CD4-positive, alpha-beta T cell treated with Interleukin-12 subunit alpha and Interleukin-12 subunit beta, for 1 hour (primary cell): ENCODE data around the gene VAC14.
"Not testable (repeated sequence)": the region's sequence is repeated elsewhere in the genome, so short reads cannot be mapped to it uniquely, and the experiment has no call there.

Source experiments
- DNase-seq: peaks from one replicate; pipeline ENCODE4 v3.0.0-alpha.2; 2020

Gene VAC14

GRCh38 chr16:70678121-70678897, 122.6 kb downstream of the VAC14 start:
- no peak for DNase-seq

GRCh38 chr16:70677499-70678120, 123.3 kb downstream of the VAC14 start:
- DNase-seq = no peak

- DNase-seq = no peak
These were observed 124.1 kb downstream of the VAC14 start for GRCh38 chr16:70676675-70677498.

- no peak for DNase-seq
These were observed 125.0 kb downstream of the VAC14 start for GRCh38 chr16:70675851-70676513.

DNA sequence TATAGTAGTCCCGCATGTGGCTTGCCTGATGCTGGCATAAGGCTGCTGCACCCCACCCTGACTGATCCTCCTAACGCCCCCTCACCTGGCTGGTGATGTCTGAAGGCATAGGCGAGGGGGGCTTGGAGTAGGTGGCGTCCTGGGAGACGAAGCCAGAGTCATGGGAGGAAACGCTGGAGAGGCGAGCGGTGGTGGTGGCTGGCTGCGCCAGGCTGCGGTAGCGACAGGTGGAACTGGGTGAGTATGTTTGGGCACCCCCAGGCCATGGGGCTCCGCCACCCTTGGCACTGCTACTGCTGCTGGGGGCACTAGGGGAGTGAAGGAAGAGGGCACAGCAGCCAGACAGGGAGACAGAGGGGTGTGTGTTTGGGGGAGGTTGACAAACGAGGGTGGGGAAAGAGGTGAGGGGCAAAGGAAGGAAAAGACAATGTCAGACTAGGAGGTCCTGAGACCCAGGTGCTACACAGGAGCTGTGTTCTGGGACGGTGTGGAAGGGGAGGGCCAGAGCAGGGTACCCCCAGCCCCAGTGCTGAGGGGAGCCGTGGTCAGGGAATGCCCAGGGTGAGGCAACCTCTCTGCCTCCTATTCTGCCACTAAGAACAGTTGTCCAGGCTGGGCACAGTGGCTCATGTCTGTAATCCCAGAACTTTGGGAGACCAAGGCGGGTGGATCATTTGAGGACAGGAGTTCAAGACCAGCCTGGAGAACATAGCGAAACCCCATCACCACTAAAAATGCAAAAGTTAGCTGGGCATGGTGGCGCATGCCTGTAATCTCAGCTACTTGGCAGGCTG, 126.5 kb downstream of the VAC14 start:
- DNase-seq = no peak

DNA sequence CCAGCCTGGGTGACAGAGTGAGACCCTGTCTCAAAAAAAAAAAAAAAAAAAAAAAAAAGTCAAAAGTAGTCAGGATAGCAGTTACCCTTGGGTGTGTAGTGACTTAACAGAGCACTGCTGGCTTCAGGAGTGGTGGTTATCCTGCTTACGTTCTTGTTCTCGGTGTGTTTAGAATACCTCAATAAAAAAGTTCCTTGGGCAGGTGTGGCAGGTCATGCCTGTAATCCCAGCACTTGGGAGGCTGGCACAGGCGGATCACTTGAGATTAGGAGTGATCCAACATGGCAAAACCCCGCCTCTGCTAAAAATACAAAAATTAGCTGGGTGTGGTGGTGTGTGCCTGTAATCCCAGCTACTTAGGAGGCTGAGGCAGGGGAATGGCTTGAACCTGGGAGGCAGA, 130.0 kb downstream of the VAC14 start:
- not testable (repeated sequence) for DNase-seq

DNA sequence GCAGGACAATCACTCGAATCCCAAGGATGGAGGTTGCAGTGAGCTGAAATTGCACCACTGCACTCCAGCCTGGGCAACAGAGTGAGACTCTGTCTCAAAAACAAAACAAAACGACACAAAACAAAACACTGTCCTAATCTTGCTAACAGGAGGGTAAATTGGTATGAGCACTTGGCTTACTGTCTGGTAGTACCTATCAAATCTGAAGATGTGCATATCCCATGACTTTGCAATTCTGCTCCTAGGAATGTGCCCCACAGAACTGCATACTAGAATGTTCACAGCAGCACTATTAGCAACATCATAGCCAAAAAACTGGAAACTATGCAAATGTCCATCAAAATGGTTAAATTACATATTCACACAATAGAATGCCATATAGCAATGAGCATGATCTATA, 130.8 kb downstream of the VAC14 start:
- no peak for DNase-seq

DNA sequence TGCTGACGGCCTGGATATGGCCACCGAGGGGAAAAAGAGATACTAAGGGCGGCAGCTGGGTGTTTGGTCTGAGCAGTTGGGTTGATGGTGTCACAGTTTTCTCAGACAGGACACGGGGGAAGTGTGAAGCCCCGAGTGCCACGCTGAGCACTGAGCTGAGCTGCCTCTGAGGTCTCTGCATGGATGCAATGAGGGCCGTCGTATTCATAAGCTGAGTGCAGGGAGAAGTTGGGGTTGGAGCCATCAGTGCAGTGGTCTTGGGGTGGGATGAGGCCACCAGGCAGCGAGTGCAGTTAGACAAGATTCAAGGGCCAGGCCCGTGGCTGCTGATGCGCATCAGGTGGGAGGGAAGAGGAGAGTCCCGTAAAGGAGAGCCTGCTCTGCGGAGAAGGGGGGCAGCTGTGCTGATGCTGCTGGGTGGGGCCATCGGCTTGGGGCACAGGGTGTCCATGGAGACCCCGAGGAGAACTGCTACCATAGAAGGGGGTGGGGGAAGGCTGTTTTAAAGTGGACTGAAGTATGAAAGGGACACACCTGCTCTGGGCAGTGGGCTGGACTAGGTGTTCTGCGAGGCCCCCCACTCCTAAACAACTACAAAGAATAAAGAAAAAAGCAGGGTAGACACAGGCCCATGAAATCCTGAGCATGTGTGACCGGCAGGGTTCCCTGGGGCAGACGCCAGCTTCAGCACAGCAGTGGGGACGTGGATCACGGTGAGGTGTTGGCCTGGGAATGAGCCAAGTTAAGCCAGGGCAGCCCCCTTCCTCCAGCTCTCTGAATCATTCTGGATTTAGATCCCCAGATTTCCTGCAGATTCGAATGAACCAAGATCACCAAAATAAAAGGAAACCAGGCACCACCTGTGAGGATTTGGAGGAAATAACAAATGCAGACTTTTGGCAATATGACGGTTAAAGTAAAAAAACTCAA, 134.9 kb downstream of the VAC14 start:
- no peak for DNase-seq

DNA sequence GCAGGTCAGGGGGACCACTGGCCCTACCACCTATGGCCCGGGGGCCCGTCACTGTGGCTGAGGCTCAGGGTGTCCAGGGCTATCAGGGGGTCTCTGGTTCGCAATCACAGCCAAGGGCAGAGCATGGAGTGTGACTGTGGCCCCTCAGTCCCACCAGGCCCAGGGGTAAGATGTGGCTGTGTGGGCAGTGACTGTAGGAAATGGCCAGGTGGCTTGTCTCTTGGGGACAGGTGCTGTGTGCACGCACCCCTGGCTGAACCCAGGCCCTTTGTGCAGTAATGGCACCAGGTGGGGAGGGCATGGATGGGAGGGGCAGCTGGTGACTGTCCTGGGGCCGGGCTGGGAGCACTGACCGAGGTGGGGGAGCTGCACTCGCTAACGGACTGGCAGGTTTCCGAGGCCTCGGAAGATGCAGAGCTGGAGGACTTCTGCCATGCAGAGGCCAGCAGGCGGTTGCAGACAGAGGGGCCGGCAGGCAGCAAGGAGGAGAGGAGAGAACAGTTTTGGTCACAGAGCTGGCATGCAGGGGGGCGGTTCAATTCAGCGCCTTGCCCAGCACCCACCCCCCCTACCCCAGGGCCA, 135.8 kb downstream of the VAC14 start:
- DNase-seq = no peak

GRCh38 chr16:70664325-70665112, 136.4 kb downstream of the VAC14 start:
- no peak for DNase-seq

GRCh38 chr16:70663524-70664324, 137.2 kb downstream of the VAC14 start:
- no peak for DNase-seq

- DNase-seq = no peak
These were observed 137.9 kb downstream of the VAC14 start for GRCh38 chr16:70662991-70663523.

GRCh38 chr16:70661918-70662641, 138.9 kb downstream of the VAC14 start:
- no peak for DNase-seq

- no peak for DNase-seq
These were observed 139.4 kb downstream of the VAC14 start for GRCh38 chr16:70661534-70661917.

DNA sequence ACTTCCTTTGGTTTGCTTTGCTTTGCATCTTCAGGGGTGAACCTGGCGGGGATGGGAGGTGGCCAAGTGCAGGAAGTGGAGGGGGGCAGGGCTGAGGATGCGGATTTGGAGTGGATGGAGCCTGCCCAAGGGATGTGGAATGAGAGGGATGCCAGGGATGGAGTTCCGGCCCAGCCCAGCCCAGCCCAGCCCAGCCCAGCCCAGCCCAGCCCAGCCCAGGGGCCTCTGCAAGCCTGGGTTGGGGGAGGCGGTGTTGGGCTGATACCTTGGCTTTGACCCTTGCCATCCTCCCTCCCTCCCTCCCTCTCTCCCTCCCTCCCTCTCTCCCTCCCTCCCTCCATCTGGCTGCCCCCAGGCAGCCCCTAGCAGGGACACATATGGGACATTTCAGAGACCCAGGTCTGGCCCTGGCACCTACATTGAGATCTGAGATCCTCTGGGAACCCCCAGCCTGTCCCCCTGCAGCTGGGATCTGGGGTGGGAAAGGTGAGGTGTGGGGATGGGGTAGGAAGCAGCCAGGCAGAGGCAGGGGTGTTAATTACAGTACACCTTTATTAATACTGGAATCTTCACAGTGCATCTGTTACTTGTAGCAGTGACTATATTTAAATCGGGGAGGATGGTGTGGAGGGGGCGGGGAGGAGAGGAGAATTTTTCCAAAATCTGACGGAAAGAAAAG, 140.1 kb downstream of the VAC14 start:
- DNase-seq = no peak

DNA sequence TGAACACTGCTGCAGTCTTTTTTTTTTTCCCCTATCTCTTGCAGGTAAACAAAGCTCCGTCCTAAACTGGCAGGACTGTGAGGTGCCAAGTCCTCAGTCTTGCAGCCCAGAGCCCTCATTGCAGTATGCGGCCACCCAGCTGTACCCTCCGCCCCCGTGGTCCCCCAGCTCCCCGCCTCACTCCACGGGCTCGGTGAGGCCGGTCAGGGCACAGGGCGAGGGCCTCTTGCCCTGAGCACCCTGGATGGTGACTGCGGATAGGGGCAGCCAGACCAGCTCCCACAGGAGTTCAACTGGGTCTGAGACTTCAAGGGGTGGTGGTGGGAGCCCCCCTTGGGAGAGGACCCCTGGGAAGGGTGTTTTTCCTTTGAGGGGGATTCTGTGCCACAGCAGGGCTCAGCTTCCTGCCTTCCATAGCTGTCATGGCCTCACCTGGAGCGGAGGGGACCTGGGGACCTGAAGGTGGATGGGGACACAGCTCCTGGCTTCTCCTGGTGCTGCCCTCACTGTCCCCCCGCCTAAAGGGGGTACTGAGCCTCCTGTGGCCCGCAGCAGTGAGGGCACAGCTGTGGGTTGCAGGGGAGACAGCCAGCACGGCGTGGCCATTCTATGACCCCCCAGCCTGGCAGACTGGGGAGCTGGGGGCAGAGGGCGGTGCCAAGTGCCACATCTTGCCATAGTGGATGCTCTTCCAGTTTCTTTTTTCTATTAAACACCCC, 140.8 kb downstream of the VAC14 start:
- DNase-seq = no peak

DNA sequence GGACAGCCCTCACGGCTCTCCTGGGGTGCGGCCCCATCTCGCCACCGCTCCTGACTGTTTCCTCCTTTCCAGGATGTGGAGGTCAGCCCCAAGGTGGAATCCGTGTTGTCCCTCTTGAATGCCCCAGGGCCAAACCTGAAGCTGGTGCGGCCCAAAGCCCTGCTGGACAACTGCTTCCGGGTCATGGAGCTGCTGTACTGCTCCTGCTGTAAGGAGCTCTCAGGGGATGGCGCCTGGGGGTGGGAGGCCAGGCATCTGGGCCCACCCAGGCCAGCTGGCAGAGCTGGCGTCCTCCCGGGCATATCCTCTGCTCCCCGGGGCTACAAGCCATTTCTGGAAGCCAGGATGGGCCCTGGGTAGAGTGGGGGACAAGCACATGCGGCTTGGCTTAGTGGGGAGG, 141.4 kb downstream of the VAC14 start:
- no peak for DNase-seq
